SK-N-SH (cell line): ENCODE data around the gene SLC16A12. TPM values are rescaled to one million over a fixed set of nuclear protein-coding genes. Genes with fewer than 3 reads are reported as not detected.

Experiments
- CTCF ChIA-PET: fragments of 300-600, 350-600 bp; formaldehyde crosslinking; extraction: SDS; loops from one replicate; lab custom pipeline; 2021; lab: Yijun Ruan, JAX
- POLR2A ChIA-PET: fragments of 350-600 bp; sonication (Branson Sonifier 250); formaldehyde crosslinking; extraction: SDS; loops from one replicate; lab custom pipeline; 2020; ENCODE audit warnings: antibody characterized with exemption, inconsistent platforms; lab: Yijun Ruan, JAX
- DNase-seq: peaks from one replicate; pipeline ENCODE4 v3.0.0; 2012
- H2AFZ ChIP-seq: fragments of 200-600 bp; sonication (generic); 2 replicates; pipeline ENCODE4 v1.8.1; 2016; ENCODE audit warnings: antibody characterized with exemption, mild to moderate bottlenecking, low read depth
- H3F3A ChIP-seq: fragments of 200-600 bp; sonication (generic); replicated peaks from 2 replicates; pipeline ENCODE3; 2016; ENCODE audit warnings: antibody characterized with exemption, mild to moderate bottlenecking; ENCODE audit not compliant: insufficient read depth
- H3K27ac ChIP-seq, 2 experiments: fragments of 200-500 bp in 1 of 2; fragments of 200-600 bp in 1 of 2; sonication (Bioruptor generic) in 1 of 2; sonication (generic), shearing (Covaris generic) in 1 of 2; 2 replicates each; pipeline versions ENCODE4 v1.5.1 to v1.6.1; 2014 to 2016; ENCODE audit warnings: low read depth in 2 of 2, inconsistent platforms in 1 of 2, low read length in 1 of 2, mild to moderate bottlenecking in 1 of 2, mixed read lengths in 1 of 2
- H3K27me3 ChIP-seq: fragments of 200-600 bp; sonication (generic), shearing (Covaris generic); 2 replicates; pipeline ENCODE4 v1.6.1; 2016; ENCODE audit warnings: mixed run types; ENCODE audit not compliant: insufficient read depth
- H3K36me3 ChIP-seq, 2 experiments: fragments of 200-500 bp in 1 of 2; fragments of 200-600 bp in 1 of 2; sonication (Bioruptor generic) in 1 of 2; sonication (generic) in 1 of 2; replicated peaks in 1 of 2; 2 replicates each; pipeline versions ENCODE3 to v1.5.1; 2014 to 2016; ENCODE audit warnings: low read length in 1 of 2, mild to moderate bottlenecking in 1 of 2; ENCODE audit not compliant: insufficient read depth in 2 of 2, control insufficient read depth in 1 of 2
- H3K4me1 ChIP-seq, 2 experiments: fragments of 200-500 bp in 1 of 2; fragments of 200-600 bp in 1 of 2; sonication (Bioruptor generic) in 1 of 2; sonication (generic), shearing (Covaris generic) in 1 of 2; 2 replicates each; pipeline versions ENCODE4 v1.5.1 to v1.6.1; 2014 to 2016; ENCODE audit warnings: low read depth in 1 of 2, low read length in 1 of 2, mixed run types in 1 of 2; ENCODE audit not compliant: insufficient read depth in 2 of 2, control insufficient read depth in 1 of 2
- H3K4me2 ChIP-seq: fragments of 200-600 bp; sonication (generic), shearing (Covaris generic); 2 replicates; pipeline ENCODE4 v1.6.1; 2017; ENCODE audit warnings: mixed run types
- H3K4me3 ChIP-seq, 2 experiments: fragments of 200-500 bp in 1 of 2; fragments of 200-600 bp in 1 of 2; sonication (Bioruptor generic) in 1 of 2; sonication (generic), shearing (Covaris generic) in 1 of 2; 2 replicates each; pipeline versions ENCODE4 v1.5.1 to v1.8.1; 2014 to 2016; ENCODE audit warnings: low read depth in 2 of 2, inconsistent platforms in 1 of 2, low read length in 1 of 2, mild to moderate bottlenecking in 1 of 2, mixed read lengths in 1 of 2, moderate library complexity in 1 of 2
- H3K79me2 ChIP-seq: fragments of 200-600 bp; sonication (generic); 2 replicates; pipeline ENCODE4 v1.8.1; 2017; ENCODE audit warnings: mild to moderate bottlenecking; ENCODE audit not compliant: insufficient read depth
- H3K9ac ChIP-seq: fragments of 200-600 bp; sonication (generic); 2 replicates; pipeline ENCODE4 v1.6.1; 2017; ENCODE audit warnings: mixed run types
- H3K9me2 ChIP-seq: fragments of 200-600 bp; sonication (generic); 2 replicates; pipeline ENCODE4 v1.6.1; 2017; ENCODE audit warnings: mixed run types
- H3K9me3 ChIP-seq: fragments of 200-600 bp; sonication (generic); 2 replicates; pipeline ENCODE4 v1.6.1; 2017; ENCODE audit warnings: mixed run types, mild to moderate bottlenecking, moderate library complexity
- H4K20me1 ChIP-seq: fragments of 200-600 bp; sonication (generic); 2 replicates; pipeline ENCODE4 v1.6.1; 2017; ENCODE audit warnings: mild to moderate bottlenecking, mixed run types; ENCODE audit not compliant: insufficient read depth
- FOSL2 ChIP-seq: IDR thresholded peaks from 2 replicates; pipeline ENCODE4 v1.4.0; 2012; ENCODE audit warnings: low read depth, mild to moderate bottlenecking, moderate library complexity, borderline replicate concordance
- FOXJ3 ChIP-seq: sonication (generic); formaldehyde crosslinking; IDR thresholded peaks from 2 replicates; pipeline ENCODE4 v1.5.1; 2020; ENCODE audit warnings: mild to moderate bottlenecking, missing genetic modification reagents
- GABPA ChIP-seq: IDR thresholded peaks from 2 replicates; pipeline ENCODE4 v1.4.0; 2012; ENCODE audit warnings: low read depth, mild to moderate bottlenecking
- MEF2A ChIP-seq: IDR thresholded peaks from 2 replicates; pipeline ENCODE4 v1.4.0; 2012; ENCODE audit warnings: low read depth, borderline replicate concordance
- MXI1 ChIP-seq: IDR thresholded peaks from 2 replicates; pipeline ENCODE4 v1.6.1; 2012; ENCODE audit warnings: mild to moderate bottlenecking, low read depth, low read length, improper control_type of control experiment
- NRF1 ChIP-seq: IDR thresholded peaks from 2 replicates; pipeline ENCODE4 v1.6.1; 2012; ENCODE audit warnings: low read depth, mild to moderate bottlenecking, low read length
- POLR2AphosphoS5 ChIP-seq: IDR thresholded peaks from 2 replicates; pipeline ENCODE4 v1.6.1; 2012; ENCODE audit warnings: low read depth, low read length
- RAD21 ChIP-seq: IDR thresholded peaks from 2 replicates; pipeline ENCODE4 v1.6.1; 2012; ENCODE audit warnings: mild to moderate bottlenecking, low read length
- RCOR1 ChIP-seq: fragments of 150-350 bp; IDR thresholded peaks from 2 replicates; pipeline ENCODE4 v1.6.1; 2017; ENCODE audit warnings: antibody characterized with exemption, low read length
- RFX5 ChIP-seq: IDR thresholded peaks from 2 replicates; pipeline ENCODE4 v1.6.1; 2012; ENCODE audit warnings: mild to moderate bottlenecking, improper control_type of control experiment, low read length
- SMC3 ChIP-seq: IDR thresholded peaks from 2 replicates; pipeline ENCODE4 v1.6.1; 2012; ENCODE audit warnings: low read depth, low read length, improper control_type of control experiment
- TCF12 ChIP-seq: IDR thresholded peaks from 2 replicates; pipeline ENCODE4 v1.4.0; 2012
- WGBS: methylation state at CpG from one replicate; pipeline ENCODE4 v1.1.6; 2017; ENCODE audit warnings: low lambda C conversion rate; 5-methylcytosine and 5-hydroxymethylcytosine counted together
- polyA plus RNA-seq, 3 experiments: library from polyadenylated mRNA; depleted of rRNA; stranded (reverse); fragments of >200 nt; gene quantifications; 2 replicates each; pipeline ENCODE4 v1.2.3, GENCODE V29; 2012
- TF ChIP-seq, protein P1 (sequence below): IDR thresholded peaks from 2 replicates; pipeline ENCODE4 v1.6.1; 2012; ENCODE audit warnings: mild to moderate bottlenecking, low read depth, low read length, moderate library complexity
- TF ChIP-seq, protein P2 (sequence below): IDR thresholded peaks from 2 replicates; pipeline ENCODE4 v1.4.0; 2012; ENCODE audit warnings: low read depth, borderline replicate concordance
- TF ChIP-seq, protein P3 (sequence below): fragments of 150-350 bp; IDR thresholded peaks from 2 replicates; pipeline ENCODE4 v1.6.1; 2017; ENCODE audit warnings: antibody characterized with exemption, low read length, low read depth, borderline replicate concordance
- TF ChIP-seq, protein P4 (sequence below): fragments of 200-600 bp; sonication (generic); IDR thresholded peaks from 2 replicates; pipeline ENCODE4 v1.6.1; 2017; ENCODE audit warnings: antibody characterized with exemption, mild to moderate bottlenecking, moderate library complexity

The SLC16A12 gene
- polyA plus RNA-seq, 1 of the 3 experiments (the other 2 are of a cell fraction): 0.13 TPM

DNA sequence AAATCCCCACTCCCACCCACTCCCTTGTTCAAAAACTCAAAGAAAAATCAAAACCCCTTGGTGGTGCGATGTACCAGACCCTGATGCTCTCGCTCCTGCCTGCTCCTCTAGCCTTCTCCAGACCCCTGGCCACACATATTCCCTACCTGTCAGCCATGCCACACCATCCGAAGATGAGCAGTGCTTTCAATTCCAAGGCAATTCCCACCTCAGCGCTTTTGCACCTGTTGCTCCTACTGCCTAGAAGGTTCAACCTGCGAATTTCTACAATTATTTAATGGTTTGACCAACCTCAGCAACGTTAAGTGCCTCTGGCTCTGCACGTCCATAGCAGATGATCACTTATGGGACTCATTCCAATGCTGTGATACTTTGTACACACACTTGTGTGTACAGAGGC, 11.1 kb downstream of the SLC16A12 start (continued):
- TF ChIP-seq, protein P1, sequence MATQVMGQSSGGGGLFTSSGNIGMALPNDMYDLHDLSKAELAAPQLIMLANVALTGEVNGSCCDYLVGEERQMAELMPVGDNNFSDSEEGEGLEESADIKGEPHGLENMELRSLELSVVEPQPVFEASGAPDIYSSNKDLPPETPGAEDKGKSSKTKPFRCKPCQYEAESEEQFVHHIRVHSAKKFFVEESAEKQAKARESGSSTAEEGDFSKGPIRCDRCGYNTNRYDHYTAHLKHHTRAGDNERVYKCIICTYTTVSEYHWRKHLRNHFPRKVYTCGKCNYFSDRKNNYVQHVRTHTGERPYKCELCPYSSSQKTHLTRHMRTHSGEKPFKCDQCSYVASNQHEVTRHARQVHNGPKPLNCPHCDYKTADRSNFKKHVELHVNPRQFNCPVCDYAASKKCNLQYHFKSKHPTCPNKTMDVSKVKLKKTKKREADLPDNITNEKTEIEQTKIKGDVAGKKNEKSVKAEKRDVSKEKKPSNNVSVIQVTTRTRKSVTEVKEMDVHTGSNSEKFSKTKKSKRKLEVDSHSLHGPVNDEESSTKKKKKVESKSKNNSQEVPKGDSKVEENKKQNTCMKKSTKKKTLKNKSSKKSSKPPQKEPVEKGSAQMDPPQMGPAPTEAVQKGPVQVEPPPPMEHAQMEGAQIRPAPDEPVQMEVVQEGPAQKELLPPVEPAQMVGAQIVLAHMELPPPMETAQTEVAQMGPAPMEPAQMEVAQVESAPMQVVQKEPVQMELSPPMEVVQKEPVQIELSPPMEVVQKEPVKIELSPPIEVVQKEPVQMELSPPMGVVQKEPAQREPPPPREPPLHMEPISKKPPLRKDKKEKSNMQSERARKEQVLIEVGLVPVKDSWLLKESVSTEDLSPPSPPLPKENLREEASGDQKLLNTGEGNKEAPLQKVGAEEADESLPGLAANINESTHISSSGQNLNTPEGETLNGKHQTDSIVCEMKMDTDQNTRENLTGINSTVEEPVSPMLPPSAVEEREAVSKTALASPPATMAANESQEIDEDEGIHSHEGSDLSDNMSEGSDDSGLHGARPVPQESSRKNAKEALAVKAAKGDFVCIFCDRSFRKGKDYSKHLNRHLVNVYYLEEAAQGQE: no peak
- TF ChIP-seq, protein P2, sequence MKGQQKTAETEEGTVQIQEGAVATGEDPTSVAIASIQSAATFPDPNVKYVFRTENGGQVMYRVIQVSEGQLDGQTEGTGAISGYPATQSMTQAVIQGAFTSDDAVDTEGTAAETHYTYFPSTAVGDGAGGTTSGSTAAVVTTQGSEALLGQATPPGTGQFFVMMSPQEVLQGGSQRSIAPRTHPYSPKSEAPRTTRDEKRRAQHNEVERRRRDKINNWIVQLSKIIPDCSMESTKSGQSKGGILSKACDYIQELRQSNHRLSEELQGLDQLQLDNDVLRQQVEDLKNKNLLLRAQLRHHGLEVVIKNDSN: no peak
- TF ChIP-seq TCF12: no peak
- no peak for TF ChIP-seq FOSL2
- TF ChIP-seq RFX5: no peak
- TF ChIP-seq GABPA: no peak
- no peak for TF ChIP-seq POLR2AphosphoS5
- no peak for TF ChIP-seq MEF2A
- TF ChIP-seq MXI1: no peak
- no peak for TF ChIP-seq RAD21
- no peak for TF ChIP-seq SMC3
- TF ChIP-seq, protein P3, sequence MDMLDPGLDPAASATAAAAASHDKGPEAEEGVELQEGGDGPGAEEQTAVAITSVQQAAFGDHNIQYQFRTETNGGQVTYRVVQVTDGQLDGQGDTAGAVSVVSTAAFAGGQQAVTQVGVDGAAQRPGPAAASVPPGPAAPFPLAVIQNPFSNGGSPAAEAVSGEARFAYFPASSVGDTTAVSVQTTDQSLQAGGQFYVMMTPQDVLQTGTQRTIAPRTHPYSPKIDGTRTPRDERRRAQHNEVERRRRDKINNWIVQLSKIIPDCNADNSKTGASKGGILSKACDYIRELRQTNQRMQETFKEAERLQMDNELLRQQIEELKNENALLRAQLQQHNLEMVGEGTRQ: no peak
- no peak for TF ChIP-seq FOXJ3
- no peak for TF ChIP-seq RCOR1
- TF ChIP-seq, protein P4, sequence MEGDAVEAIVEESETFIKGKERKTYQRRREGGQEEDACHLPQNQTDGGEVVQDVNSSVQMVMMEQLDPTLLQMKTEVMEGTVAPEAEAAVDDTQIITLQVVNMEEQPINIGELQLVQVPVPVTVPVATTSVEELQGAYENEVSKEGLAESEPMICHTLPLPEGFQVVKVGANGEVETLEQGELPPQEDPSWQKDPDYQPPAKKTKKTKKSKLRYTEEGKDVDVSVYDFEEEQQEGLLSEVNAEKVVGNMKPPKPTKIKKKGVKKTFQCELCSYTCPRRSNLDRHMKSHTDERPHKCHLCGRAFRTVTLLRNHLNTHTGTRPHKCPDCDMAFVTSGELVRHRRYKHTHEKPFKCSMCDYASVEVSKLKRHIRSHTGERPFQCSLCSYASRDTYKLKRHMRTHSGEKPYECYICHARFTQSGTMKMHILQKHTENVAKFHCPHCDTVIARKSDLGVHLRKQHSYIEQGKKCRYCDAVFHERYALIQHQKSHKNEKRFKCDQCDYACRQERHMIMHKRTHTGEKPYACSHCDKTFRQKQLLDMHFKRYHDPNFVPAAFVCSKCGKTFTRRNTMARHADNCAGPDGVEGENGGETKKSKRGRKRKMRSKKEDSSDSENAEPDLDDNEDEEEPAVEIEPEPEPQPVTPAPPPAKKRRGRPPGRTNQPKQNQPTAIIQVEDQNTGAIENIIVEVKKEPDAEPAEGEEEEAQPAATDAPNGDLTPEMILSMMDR: no peak

DNA sequence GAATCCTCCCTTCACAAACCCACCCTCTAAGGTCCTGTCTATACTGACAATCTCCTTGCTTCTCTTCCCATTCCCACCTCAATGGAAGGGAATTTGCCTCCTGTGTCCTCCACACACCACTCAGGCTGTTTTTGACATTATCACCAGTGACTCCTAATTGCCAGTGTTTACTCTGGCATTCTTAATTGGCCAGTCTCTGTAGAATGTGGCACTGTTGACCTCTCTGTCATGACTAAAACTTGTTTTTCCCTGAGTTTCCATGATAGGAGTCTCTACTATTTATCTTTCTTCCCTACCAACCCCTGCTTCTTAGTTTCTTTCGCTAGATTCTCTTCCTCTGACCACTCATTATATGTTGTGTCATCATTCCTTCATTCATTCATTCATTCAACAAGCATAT, 12.1 kb downstream of the SLC16A12 start:
- Histone ChIP-seq H4K20me1 (no peaks in the 10 kb centered on the region), H3K27ac (no peak overlapping the region)
- TF ChIP-seq TCF12: no peak
- TF ChIP-seq, protein P4: no peak
- no peak for TF ChIP-seq NRF1
- TF ChIP-seq, protein P2: no peak

More for the DNA sequence above, 12.1 kb downstream of the SLC16A12 start:
- H3K4me3 ChIP-seq: no peak overlapping the region
- POLR2A ChIA-PET: no interaction called here
- 0 out of 2 replicates have a peak overlapping the region, but pooled peaks have one; percentile 12 for H2AFZ ChIP-seq
- CTCF ChIA-PET: interaction anchor here (1.0 kb wide), 1 partner anchor 57 kb away, joined by 3 read pairs; no protein-coding TSS in a partner anchor
- H3K36me3 ChIP-seq: no peaks in the 10 kb centered on the region
- no peaks in the 10 kb centered on the region for H3F3A ChIP-seq
- no peak overlapping the region for H3K4me2 ChIP-seq
- DNase-seq: no peak
- no peaks in the 10 kb centered on the region for H3K9me3 ChIP-seq
- no peaks in the 10 kb centered on the region for H3K9me2 ChIP-seq
- 92% methylated on average over 1 of the region's 1 CpG for WGBS
- no peak overlapping the region for H3K9ac ChIP-seq
- H3K79me2 ChIP-seq: no peaks in the 10 kb centered on the region
- no peaks in the 10 kb centered on the region for H3K27me3 ChIP-seq
- H3K4me1 ChIP-seq: peaks cover 4 to 24% of the 10 kb centered on the region in 2 experiments; a peak in 2 of 4 replicates
